Subcutaneous adipose tissue (tissue), 4 donors: ENCODE data around the gene RNF135. TPM values are rescaled to one million over a fixed set of nuclear protein-coding genes. Genes with fewer than 3 reads are reported as not detected.

ENCODE experiments used
- total RNA-seq, 4 donors: library from RNA; depleted of rRNA; stranded (reverse); fragments of >200 nt; gene quantifications; one replicate each; pipeline ENCODE4 v1.1.0, GENCODE V29; 2016
- TF ChIP-seq, protein P1 (sequence below): fragments of 450-650 bp; IDR thresholded peaks from one replicate; pipeline ENCODE4 v1.5.1; 2016; ENCODE audit warnings: low read depth, mild to moderate bottlenecking, control low read depth, antibody characterized with exemption, moderate library complexity

The RNF135 gene
- total RNA-seq, 4 donors from 2014 or later, result 20.7 to 55.4 (median 42.9) TPM

DNA sequence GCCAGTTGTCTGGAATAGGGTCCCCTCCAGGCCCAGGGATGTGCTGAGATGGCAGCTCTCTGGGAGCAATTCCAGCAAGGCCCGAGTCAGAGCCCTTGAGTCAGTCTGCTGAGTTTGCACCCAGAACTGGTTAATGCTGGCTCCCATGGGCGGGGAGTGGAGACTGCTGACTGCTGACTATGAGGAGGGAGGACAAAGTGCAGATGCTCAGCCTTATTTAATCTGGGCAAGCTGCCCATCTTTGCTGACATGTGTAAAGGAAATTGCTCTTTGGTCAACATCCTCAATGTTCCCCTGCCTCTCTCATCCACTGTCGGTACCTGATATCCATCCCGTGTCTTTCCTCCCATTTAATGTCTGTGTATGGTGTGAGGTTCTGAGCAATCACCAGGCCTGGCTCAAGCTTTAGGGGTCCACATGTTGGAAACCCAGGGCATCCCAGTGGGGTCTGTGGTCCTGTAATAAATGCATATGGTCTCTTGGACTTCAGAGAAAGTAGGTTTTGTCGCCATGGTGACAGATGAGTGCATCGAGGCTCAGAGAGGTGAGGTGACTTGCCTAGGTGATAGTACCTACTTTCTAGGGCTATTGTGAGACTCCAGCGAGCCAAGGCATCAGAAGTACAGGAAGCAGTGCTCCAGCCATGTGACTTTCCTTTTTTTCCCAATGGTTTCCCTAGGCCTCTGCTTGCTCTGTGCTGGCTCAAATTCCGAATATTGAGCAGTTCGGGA is 20.0 kb upstream of the RNF135 start:
- TF ChIP-seq, protein P1, sequence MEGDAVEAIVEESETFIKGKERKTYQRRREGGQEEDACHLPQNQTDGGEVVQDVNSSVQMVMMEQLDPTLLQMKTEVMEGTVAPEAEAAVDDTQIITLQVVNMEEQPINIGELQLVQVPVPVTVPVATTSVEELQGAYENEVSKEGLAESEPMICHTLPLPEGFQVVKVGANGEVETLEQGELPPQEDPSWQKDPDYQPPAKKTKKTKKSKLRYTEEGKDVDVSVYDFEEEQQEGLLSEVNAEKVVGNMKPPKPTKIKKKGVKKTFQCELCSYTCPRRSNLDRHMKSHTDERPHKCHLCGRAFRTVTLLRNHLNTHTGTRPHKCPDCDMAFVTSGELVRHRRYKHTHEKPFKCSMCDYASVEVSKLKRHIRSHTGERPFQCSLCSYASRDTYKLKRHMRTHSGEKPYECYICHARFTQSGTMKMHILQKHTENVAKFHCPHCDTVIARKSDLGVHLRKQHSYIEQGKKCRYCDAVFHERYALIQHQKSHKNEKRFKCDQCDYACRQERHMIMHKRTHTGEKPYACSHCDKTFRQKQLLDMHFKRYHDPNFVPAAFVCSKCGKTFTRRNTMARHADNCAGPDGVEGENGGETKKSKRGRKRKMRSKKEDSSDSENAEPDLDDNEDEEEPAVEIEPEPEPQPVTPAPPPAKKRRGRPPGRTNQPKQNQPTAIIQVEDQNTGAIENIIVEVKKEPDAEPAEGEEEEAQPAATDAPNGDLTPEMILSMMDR, result no peak

DNA sequence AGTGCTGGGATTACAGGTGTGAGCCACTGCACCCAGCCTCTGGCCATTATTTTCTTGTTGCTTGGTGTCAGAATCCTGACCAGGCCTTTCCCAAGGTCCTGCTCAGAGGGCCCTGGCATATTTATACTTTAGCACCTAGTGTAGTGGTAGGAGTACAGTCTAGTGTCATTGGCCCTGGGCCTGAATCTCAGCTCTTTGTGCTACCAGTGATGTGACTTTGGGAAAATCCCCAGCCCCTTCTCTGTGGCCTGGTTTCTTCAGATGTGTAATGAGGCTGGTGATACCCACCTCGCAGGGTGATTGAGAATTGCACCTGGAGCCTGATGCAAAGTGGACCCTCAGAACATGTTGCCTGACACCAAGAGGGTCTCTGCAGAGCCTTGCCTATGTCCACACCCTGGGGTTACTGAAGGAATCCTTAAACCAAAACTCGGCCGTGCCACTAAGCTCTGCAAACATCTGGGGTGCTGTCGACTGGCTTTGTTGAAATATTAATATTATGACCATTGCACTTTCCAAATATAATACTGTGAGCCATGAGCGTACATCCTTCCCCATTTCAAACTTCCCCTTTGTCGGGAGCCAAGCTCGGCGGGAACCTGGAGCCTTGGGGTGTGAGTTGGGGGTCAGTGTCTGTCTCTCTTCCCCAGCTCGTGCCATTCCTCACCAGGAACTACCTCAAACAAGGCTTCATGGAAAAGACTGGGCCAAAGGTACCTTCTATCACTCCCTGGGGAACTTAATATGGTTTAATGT is 18.0 kb upstream of the RNF135 start:
- TF ChIP-seq, protein P1, result no peak

DNA sequence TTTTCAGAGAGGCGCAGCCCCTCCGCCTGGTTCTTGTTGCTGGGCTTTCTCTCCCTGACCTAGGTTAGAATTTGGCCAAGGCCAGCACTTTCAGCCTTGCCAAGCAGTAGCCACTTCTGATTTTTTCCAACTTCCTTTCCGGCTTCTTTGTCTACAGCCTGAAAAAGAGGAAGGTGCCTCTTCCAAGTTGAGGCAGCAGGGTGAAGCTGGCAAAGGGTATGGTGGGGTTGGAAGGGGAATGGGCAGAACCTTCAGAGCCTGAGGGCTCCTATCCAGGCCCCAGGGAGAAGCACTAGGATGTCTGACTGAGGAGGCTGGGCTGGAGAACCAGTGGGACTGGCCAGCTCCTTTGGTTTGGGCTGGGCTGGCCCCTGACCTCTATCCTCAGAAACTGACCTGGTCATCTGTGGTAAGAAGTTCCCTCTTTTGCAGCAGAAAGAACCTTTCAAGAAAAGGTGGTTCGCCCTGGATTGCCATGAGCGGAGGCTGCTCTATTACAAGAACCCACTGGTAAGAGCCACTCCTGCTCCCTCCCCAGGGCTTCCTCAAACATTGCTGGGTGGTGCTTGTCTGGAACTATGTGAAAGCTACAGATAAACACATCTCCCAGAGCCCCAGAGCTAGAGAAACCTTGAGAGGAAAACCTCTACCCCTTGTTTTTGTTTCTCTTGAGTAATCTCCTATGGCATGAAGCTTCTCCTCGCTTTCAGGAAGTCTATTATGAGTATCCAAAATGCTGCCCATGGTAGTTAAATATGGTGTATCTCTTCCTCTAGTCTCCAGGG is 16.6 kb upstream of the RNF135 start:
- TF ChIP-seq, protein P1, result no peak

DNA sequence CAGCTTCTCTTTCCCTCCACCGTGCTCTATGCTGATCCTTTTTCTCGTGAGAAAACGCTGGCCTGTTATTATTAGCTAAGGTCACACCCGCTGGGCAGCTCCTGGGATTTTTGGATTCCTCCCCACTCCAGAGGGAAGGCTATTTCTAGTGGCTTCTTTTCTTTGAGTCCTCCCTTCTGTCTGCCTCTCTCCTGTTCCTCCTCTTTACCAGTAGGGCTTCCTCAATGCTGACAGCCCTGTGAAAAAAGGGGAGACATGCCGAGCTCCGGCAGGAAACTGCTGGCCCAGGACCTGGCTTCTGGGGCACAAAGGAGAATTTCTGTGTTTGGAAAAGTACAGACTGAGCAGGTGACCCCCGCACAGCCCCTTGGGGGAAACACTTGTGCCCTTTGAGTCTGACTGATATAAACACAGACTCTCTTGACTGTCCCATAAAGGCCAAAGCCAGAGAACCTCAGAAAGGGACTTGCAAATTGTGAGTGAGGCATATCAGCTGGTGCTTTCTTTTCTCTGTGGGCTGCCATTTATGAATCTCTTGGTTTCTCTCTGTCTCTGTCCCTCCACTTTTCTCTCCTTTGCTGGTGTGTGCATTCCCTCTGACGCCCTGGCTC is 14.0 kb upstream of the RNF135 start:
- TF ChIP-seq, protein P1, result no peak

- TF ChIP-seq, protein P1, result no peak
Observed at GRCh38 chr17:30957741-30958140, 13.1 kb upstream of the RNF135 start.

DNA sequence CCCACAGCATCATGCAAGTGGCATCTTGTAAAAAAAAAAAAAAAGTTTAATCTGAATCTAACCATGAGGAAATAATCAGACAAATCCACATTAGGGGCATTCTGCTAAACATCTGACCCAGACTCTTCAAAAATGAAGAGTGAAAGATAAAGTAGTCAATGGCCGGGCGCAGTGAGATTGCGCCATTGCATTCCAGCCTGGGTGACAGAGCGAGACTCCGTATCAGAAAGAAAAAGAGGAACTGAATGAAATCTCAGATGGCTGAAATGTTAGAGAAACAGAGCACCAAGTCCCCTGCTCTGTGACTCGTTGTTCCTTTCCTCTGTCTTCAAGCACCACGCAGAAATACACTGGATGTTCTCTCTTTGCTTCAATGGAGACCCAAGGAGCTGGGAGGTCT is 12.7 kb upstream of the RNF135 start:
- TF ChIP-seq, protein P1, result no peak
